ENCODE results near the gene SEL1L3.

Gene SEL1L3

GRCh38 chr4:25790024-25790423 is 72.8 kb downstream of the SEL1L3 start:
- DNase-seq (ENCODE audit: low read depth in 2 of 2) = no peak

GRCh38 chr4:25788703-25789238 is 74.0 kb downstream of the SEL1L3 start:
- DNase-seq (ENCODE audit: low read depth in 2 of 2) = no peak

GRCh38 chr4:25786497-25787065 is 76.2 kb downstream of the SEL1L3 start:
- DNase-seq (ENCODE audit: low read depth in 2 of 2) = no peak

- DNase-seq (ENCODE audit: low read depth in 2 of 2) = no peak
Observed at GRCh38 chr4:25783943-25784342, 78.8 kb downstream of the SEL1L3 start.

GRCh38 chr4:25783126-25783525 is 79.7 kb downstream of the SEL1L3 start:
- DNase-seq (ENCODE audit: low read depth in 2 of 2) = no peak

- DNase-seq (ENCODE audit: low read depth in 2 of 2) = no peak
Observed at GRCh38 chr4:25782482-25782881, 80.3 kb downstream of the SEL1L3 start.

GRCh38 chr4:25779021-25779420 is 83.8 kb downstream of the SEL1L3 start:
- DNase-seq (ENCODE audit: low read depth in 2 of 2) = no peak

- DNase-seq (ENCODE audit: low read depth in 2 of 2) = no peak
Observed at GRCh38 chr4:25776795-25777194, 86.0 kb downstream of the SEL1L3 start.

- DNase-seq (ENCODE audit: low read depth in 2 of 2) = no peak
Observed at GRCh38 chr4:25775166-25775565, 87.6 kb downstream of the SEL1L3 start.

- no peak for DNase-seq (ENCODE audit: low read depth in 2 of 2)
Observed at GRCh38 chr4:25773358-25773757, 89.4 kb downstream of the SEL1L3 start.

- no peak for DNase-seq (ENCODE audit: low read depth in 2 of 2)
Observed at GRCh38 chr4:25771672-25772071, 91.1 kb downstream of the SEL1L3 start.

- no peak for DNase-seq (ENCODE audit: low read depth in 2 of 2)
Observed at GRCh38 chr4:25770847-25771246, 91.9 kb downstream of the SEL1L3 start.

- no peak for DNase-seq (ENCODE audit: low read depth in 2 of 2)
Observed at GRCh38 chr4:25769251-25769650, 93.5 kb downstream of the SEL1L3 start.

- no peak for DNase-seq (ENCODE audit: low read depth in 2 of 2)
Observed at GRCh38 chr4:25767877-25768725, 94.7 kb downstream of the SEL1L3 start.

GRCh38 chr4:25760518-25761157 is 102.2 kb downstream of the SEL1L3 start:
- DNase-seq (ENCODE audit: low read depth in 2 of 2) = no peak

GRCh38 chr4:25760048-25760447 is 102.7 kb downstream of the SEL1L3 start:
- DNase-seq (ENCODE audit: low read depth in 2 of 2) = no peak

GRCh38 chr4:25759101-25759500 is 103.7 kb downstream of the SEL1L3 start:
- no peak for DNase-seq (ENCODE audit: low read depth in 2 of 2)

GRCh38 chr4:25757452-25757851 is 105.3 kb downstream of the SEL1L3 start:
- DNase-seq (ENCODE audit: low read depth in 2 of 2) = no peak

GRCh38 chr4:25756503-25756902 is 106.3 kb downstream of the SEL1L3 start:
- DNase-seq (ENCODE audit: low read depth in 2 of 2) = no peak

- no peak for DNase-seq (ENCODE audit: low read depth in 2 of 2)
Observed at GRCh38 chr4:25755911-25756310, 106.9 kb downstream of the SEL1L3 start.

- DNase-seq (ENCODE audit: low read depth in 2 of 2) = no peak
Observed at GRCh38 chr4:25753239-25753638, 109.5 kb downstream of the SEL1L3 start.

GRCh38 chr4:25750874-25751273 is 111.9 kb downstream of the SEL1L3 start:
- DNase-seq (ENCODE audit: low read depth in 2 of 2) = no peak

Measured in activated CD8-positive, alpha-beta memory T cell treated with anti-CD3 and anti-CD28 coated beads for 4 hours (primary cell).